HEK293T (cell line): ENCODE measurements around the gene WDR19.

ENCODE experiments used
- BHLHE40 ChIP-seq: fragments of 450-650 bp; IDR thresholded peaks from 2 replicates; pipeline ENCODE4 v1.6.1; 2016; ENCODE audit warnings: mild to moderate bottlenecking, moderate library complexity, borderline replicate concordance
- CTBP1 ChIP-seq: fragments of 450-650 bp; IDR thresholded peaks from 2 replicates; pipeline ENCODE4 v1.6.1; 2016; ENCODE audit warnings: borderline replicate concordance
- FOXA1 ChIP-seq: fragments of 450-650 bp; IDR thresholded peaks from 2 replicates; pipeline ENCODE4 v1.6.1; 2016; ENCODE audit warnings: mild to moderate bottlenecking
- FOXK2 ChIP-seq: fragments of 450-650 bp; IDR thresholded peaks from 2 replicates; pipeline ENCODE4 v1.6.1; 2016; ENCODE audit warnings: mild to moderate bottlenecking
- FOXM1 ChIP-seq: fragments of 450-650 bp; IDR thresholded peaks from 2 replicates; pipeline ENCODE4 v1.6.1; 2017; ENCODE audit warnings: mild to moderate bottlenecking, borderline replicate concordance
- HDGF ChIP-seq: fragments of 450-650 bp; IDR thresholded peaks from 2 replicates; pipeline ENCODE4 v1.6.1; 2017; ENCODE audit warnings: antibody characterized with exemption, borderline replicate concordance
- L3MBTL2 ChIP-seq: fragments of 450-650 bp; conservative IDR thresholded peaks from 2 replicates; pipeline ENCODE4 v1.6.1; 2016; ENCODE audit warnings: mild to moderate bottlenecking
- LEF1 ChIP-seq: fragments of 450-650 bp; IDR thresholded peaks from 2 replicates; pipeline ENCODE4 v1.6.1; 2017; ENCODE audit warnings: mild to moderate bottlenecking, borderline replicate concordance
- NFRKB ChIP-seq: fragments of 450-650 bp; IDR thresholded peaks from 2 replicates; pipeline ENCODE4 v1.6.1; 2016; ENCODE audit warnings: mild to moderate bottlenecking, moderate library complexity
- PKNOX1 ChIP-seq: fragments of 450-650 bp; IDR thresholded peaks from 2 replicates; pipeline ENCODE4 v1.6.1; 2016
- SP1 ChIP-seq: fragments of 450-650 bp; IDR thresholded peaks from 2 replicates; pipeline ENCODE4 v1.6.1; 2017
- SUZ12 ChIP-seq: fragments of 450-650 bp; IDR thresholded peaks from 2 replicates; pipeline ENCODE4 v1.6.1; 2016; ENCODE audit warnings: mild to moderate bottlenecking
- TARDBP ChIP-seq: fragments of 450-650 bp; IDR thresholded peaks from 2 replicates; pipeline ENCODE4 v1.6.1; 2016

GRCh38 chr4:39278476-39278875, 96.1 kb downstream of the WDR19 start:
- TF ChIP-seq TARDBP (no peak), BHLHE40 (no peak), SUZ12 (no peak), CTBP1 (no peak), FOXA1 (no peak), FOXM1 (no peak), L3MBTL2 (no peak), NFRKB (no peak), SP1 (no peak), HDGF (no peak), FOXK2 (no peak), PKNOX1 (no peak), LEF1 (no peak)
